T-helper 1 cell (primary cell): Measurements from ENCODE around the gene CDH23.

ENCODE experiments used
- DNase-seq, 5 donors: peaks; one replicate each; pipeline ENCODE4 v3.0.0-alpha.2; 2012 to 2020

The CDH23 gene

DNA sequence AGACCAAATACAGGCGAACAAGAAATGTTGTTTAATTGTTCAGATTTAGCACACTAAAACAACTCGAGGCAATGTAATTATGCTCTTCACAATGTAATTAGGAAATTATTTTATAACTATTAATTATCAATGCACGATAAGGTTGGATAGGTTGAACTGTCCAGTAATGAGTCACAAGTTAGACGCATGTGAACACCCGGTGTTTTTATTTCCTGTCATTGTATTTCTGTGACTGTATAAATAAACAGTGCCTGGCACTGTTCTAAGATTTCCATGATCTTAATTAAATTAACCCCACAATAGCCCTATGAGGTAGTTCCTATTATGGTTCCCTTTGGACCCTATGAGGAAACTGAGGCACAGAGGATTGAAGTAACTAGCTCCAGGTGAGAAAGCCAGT lies 296.7 kb downstream of the CDH23 start:
- no peak for DNase-seq

- no peak for DNase-seq
Observed at GRCh38 chr10:71694039-71694501, 297.4 kb downstream of the CDH23 start.

DNA sequence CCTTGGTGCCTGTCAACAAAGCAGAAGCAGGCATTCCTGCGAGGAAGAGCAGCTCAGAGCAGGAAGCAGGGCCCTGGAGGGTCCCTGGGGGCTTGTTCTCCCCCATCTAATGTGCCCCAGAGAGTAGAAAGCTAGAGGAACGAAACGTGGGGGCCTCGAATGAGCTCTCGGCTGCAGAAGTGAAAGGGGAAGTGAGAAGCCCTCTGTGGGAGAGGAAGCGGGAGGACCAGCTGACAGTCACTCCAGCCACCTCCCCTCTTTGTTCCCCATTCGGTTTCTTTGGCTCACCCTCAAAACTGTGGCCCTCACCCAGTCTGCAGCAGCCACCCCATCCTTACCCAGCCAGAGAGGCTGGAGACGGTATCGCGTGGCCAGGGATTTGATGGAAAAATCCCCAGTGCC lies 297.8 kb downstream of the CDH23 start:
- DNase-seq = peak in 1 of 5 donors; percentile 50

- no peak for DNase-seq
Observed at GRCh38 chr10:71695502-71696476, 299.1 kb downstream of the CDH23 start.

DNA sequence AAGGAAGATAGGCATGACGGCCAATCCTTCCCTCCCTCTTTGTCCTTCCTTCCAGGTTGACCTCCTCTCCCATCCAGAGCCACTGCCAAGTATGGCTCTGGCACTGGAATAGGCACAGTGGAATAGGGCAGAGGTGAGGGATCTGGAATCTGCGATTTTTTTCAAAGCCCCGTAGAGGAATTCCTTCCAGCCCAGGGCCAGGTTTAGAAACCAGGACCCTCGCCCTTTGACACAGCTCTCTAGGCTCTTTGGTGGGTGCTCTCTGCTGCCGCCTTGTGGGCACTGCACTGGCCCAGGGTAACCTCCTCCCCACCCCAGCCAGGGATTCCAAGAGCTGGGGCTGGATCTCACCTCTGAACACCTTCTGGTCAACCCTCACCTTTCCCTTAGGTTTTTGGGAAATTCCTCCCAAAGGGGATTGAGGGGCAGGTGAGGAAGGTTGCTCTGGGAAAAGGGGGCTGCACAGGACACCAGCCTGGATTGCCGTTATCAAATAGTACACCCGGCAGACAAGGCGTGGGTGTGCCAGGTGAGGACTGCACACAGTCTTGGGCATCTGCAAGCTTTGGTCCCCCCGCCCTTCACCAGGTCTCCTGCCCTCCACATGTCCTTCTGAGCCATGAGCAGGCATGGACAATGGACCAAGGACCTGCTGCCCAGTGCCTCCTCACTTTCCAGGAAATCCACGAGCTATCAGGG lies 300.1 kb downstream of the CDH23 start:
- peak in 4 of 5 donors; percentile 43 to 62 (median 48) for DNase-seq

GRCh38 chr10:71697938-71698709 lies 301.4 kb downstream of the CDH23 start:
- peak in 1 of 5 donors; percentile 65 for DNase-seq

DNA sequence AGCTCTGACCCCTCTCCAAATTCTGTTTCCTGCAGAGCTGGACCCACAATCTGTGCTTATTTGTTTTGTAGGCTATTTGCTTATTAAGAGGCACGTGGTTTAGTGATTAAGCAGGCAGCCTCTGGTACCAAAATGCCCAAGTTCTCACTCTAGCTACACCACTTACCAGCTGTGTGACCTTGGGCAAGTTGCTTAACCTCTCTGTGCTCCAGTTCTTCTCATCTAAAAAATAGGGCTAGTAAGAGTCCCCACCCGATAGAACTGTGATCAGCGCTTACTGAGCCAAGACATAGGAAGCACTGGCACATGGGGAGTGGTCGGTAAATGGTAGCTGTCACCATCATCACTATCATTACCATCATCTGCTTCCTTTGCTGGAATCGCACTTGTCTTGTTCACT lies 302.0 kb downstream of the CDH23 start:
- no peak for DNase-seq

- no peak for DNase-seq
Observed at GRCh38 chr10:71700731-71701368, 304.1 kb downstream of the CDH23 start.

DNA sequence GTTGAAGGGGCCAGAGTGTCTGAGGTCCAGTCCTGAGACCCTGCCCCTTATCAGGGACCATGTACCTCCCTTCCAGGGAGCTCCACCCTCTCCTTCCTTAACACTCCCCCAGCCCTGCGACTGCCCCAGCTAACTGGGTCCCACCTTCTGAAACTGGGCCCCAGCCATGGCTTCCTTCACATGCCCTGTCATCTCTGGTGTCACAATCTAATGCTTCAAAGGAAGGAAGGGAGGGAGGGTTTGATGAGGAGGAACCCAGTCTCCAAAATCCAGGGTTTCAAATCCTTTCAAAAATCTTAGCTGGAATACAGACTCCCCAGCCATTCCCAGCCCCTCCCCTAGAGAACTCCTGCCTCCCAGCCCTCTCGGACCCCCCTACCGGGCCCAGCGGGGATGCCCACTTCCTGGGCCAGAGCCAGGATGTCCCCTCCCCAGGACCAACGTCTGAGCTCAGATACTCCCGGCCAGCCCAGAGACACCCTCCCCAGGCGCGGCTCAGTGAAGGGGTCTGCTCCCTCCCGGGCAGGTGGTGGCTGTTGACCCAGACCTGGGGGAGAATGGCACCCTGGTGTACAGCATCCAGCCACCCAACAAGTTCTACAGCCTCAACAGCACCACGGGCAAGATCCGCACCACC lies 304.9 kb downstream of the CDH23 start:
- no peak for DNase-seq

GRCh38 chr10:71703577-71703976 lies 306.9 kb downstream of the CDH23 start:
- DNase-seq = no peak

DNA sequence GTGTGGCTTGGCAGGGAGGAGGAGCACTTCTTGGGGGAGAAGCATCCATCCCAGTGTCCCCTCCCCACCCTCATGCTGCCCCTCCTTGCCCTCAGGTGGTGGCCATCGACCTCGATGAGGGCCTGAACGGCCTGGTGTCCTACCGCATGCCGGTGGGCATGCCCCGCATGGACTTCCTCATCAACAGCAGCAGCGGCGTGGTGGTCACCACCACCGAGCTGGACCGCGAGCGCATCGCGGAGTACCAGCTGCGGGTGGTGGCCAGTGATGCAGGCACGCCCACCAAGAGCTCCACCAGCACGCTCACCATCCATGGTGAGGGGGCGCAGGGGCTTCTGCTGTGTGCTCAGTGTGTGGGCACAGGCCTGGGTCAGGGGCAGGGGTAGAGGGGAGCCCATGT lies 308.1 kb downstream of the CDH23 start:
- DNase-seq = no peak

DNA sequence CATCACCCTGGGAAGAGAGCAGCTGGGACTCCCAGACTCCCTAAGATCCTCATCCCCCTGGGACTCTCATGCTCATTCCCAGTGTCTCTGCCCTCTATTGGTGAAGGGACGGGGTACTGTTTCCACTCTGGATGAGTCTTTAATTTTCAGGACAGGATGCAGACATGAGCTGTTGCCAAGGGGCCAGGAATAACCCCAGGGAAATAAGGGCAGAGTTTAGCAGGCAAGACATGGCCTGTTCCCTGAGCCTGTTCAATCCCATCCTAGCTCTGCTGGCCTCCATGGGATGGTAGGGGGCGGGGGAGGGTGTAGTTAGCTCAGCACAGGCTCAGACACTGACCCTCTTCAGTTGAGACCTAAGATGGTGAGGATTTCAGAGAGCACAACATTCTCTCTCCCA lies 308.9 kb downstream of the CDH23 start:
- no peak for DNase-seq

DNA sequence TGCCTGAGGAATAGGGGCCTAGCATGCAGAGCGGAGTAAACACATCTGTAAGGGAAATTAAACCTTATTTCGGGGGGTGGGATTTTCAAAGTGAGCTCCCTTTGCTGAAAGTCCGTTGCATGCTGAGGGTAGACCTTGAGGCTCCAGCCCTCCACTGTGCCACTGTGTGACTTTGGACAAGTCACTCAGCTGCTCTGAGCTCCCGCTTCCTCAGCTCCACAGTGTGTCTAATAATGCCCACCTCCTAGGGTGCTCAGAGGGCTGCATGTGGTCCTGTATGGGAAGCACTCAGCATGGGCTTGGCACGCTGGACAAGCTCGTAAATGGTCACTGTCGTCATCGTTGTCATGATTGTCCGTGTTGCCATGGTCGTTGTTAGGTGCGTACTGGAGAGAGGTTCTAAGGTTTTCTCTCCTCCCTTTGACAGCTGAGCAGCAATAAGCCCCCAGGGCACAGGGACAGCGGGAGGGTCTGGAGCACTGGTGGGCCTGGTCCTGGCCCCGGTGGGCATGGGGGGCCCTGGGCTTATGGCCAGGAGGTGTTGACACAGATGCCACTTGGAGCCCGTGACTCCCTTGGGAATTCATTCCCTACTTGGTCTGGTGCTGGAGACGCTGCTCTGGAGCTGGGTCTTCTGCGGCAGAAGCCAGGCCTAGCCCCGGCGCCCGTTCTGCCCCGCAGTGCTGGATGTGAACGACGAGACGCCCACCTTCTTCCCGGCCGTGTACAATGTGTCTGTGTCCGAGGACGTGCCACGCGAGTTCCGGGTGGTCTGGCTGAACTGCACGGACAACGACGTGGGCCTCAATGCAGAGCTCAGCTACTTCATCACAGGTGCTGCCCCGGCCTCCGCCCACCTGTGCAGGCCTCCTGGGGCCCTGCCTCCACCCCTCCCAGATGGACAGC lies 309.7 kb downstream of the CDH23 start:
- DNase-seq = no peak

DNA sequence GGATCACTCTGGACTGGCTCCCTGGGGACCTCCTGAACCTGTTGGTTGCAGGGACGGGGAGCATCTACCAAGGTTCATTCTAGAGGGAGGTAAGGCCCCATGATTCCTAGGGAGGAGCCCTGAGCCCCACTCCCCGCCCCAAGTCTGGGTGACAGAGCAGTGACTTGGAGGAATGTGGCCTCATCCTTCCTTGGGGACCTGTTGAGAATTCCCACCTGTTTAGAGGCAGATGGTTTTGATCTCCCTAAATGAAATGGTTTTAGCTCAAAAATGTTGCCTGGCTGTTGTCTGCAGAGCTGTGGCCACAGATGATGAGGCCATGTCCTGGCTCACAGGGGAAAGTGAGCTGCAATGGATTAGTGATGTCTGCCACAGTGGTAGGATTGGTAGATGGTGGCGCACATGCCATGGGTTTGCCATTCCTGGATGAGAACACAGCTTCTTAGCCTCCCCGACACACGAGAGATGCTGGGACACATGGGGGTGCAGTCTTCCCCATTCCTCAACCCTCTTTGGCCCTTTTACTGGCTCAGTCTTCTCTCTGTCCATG lies 310.6 kb downstream of the CDH23 start:
- no peak for DNase-seq

DNA sequence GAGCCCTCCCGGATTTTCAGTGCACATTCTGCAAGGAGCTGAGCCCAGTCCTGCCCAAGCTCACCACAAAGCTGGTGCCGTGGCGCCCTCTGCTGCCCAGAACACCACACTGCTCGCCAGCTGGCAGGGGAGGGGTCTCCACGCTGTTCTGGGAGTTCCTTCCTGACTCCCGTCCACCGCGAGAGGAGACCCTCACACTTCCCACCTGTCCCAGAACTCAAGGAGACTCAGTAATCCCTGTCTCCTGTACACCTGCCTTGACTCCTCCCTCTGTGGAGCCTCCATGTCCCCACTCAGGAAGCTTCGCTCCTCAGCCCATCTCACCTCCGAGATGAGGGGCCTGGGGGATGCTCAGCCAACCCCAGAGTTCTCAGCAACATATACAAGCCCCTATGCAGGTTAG lies 311.6 kb downstream of the CDH23 start:
- DNase-seq = peak in 4 of 5 donors; percentile 38 to 54 (median 42)

DNA sequence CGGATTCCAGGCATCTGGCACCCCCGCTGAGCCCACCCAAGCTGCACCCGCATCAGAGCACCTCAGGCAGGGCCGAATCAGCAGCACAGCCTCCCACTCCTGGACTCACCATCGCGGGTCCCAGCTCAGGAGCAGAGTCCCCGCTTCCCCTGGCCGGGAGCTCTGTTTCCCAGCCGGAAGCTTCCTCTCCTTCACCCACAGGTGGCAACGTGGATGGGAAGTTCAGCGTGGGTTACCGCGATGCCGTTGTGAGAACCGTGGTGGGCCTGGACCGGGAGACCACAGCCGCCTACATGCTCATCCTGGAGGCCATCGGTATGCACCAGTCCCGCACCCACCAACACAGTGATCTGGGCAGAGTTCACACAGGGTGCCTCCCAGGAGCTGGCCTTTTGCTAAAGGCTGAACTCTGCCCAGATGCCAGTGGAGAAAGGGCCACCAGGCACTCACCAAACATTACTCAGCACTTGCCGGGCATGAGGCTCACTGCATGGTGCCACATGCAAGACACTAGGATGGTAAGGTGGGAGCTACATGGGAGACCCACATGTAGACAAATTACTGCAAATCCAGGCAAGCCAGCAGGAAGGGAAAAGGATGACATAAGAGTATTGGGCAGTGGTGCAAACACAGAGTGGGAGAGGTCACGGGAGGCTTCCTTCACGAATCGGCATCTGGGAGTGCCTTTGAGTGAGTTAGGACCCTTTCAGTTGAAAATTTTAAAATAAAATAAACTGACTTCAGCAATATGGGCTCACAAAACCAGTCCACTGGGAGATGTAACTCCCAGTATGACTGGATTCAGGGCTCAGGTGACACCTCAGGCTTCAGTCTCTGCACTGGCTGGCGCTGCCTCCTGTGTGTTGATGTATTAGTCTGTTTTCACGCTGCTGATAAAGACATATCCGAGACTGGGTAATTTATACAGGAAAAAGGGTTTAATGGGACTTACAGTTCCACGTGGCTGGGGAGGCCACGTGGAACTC lies 312.5 kb downstream of the CDH23 start:
- no peak for DNase-seq

DNA sequence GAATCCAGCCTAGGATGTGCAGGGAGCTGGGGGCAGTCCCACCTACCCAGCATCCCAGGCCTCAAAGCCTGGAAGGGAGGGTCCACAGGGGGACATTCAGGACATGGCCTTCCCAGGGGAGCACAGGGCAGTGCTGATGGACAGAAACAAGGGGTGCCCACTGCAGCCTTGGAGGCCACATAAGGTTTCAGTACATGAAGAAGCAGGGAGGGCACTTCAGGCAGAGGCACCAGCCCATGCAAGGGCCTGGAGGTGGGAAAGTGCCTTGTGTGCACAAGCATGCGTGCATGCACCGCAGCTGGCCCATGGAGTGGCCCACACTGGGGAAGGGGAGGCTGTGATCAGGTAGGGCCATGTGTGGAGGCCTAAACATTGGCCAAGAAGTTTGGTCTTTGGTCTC lies 313.8 kb downstream of the CDH23 start:
- no peak for DNase-seq

DNA sequence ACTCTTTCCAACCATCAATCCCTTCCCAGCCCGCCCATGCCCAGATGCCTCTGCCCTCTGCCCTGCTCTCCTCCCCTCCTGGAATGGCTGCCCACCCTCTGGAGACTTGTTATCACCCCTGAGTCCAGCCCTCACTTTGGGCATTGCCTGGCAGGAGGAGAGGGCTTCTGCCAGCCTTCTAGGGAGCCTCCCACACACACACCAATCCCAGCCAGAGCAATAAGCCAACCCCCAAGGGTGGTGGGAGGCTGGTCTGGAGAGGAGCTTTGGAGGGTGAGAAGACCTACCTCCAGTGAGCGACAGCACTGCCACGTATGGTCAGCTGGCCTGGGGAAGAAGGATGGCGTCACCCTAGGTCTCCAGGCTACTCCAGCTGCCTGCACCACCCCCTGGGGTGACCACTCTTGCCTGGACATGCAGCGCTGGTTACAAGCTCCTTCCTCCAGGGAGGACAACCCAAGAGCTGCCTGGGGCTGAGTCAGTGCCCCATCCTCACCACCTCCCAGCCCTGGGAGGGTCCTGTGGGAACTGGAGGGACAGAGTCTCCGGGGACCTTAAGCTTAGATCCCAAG lies 314.4 kb downstream of the CDH23 start:
- no peak for DNase-seq

- DNase-seq = no peak
Observed at GRCh38 chr10:71712170-71712569, 315.4 kb downstream of the CDH23 start.
